HG02884 (cell line): ENCODE results near the gene TMEM141.
"Not testable (repeated sequence)": the region's sequence is repeated elsewhere in the genome, so short reads cannot be mapped to it uniquely, and the experiment has no call there.

Source experiments
- ATAC-seq: cut with Tn5 transposase; IDR thresholded peaks from one replicate; pipeline ENCODE4 v1.9.1; 2021; ENCODE audit warnings: mild to moderate bottlenecking, moderate library complexity; ENCODE audit not compliant: unreplicated experiment

The TMEM141 gene

GRCh38 chr9:136793086-136793946 lies 2.2 kb downstream of the TMEM141 start:
- ATAC-seq: no peak

- ATAC-seq: no peak
These were observed 3.3 kb downstream of the TMEM141 start for GRCh38 chr9:136794281-136794999.

GRCh38 chr9:136795000-136795348 lies 3.8 kb downstream of the TMEM141 start:
- ATAC-seq: no peak

GRCh38 chr9:136796238-136796774 lies 5.2 kb downstream of the TMEM141 start, which contains the start of gene CCDC183:
TSS of gene CCDC183 (plus strand) at chr9:136796338. CDS start at chr9:136796398, 60 bp downstream.
- no peak for ATAC-seq

GRCh38 chr9:136796775-136797347 lies 5.7 kb downstream of the TMEM141 start:
- ATAC-seq: not testable (repeated sequence)

- no peak for ATAC-seq
These were observed 7.5 kb downstream of the TMEM141 start for GRCh38 chr9:136798708-136799078.

GRCh38 chr9:136799079-136799853 lies 8.1 kb downstream of the TMEM141 start:
- no peak for ATAC-seq

- no peak for ATAC-seq
These were observed 8.9 kb downstream of the TMEM141 start for GRCh38 chr9:136799854-136800657.

GRCh38 chr9:136802321-136802720 lies 11.2 kb downstream of the TMEM141 start:
- ATAC-seq: no peak

GRCh38 chr9:136803009-136803550 lies 11.9 kb downstream of the TMEM141 start:
- not testable (repeated sequence) for ATAC-seq

- ATAC-seq: no peak
These were observed 12.7 kb downstream of the TMEM141 start for GRCh38 chr9:136803551-136804508.

- ATAC-seq: no peak
These were observed 13.5 kb downstream of the TMEM141 start for GRCh38 chr9:136804509-136805206.

GRCh38 chr9:136805207-136805740 lies 14.1 kb downstream of the TMEM141 start:
- ATAC-seq: no peak

GRCh38 chr9:136806067-136806466 lies 14.9 kb downstream of the TMEM141 start:
- ATAC-seq: no peak

- no peak for ATAC-seq
These were observed 15.6 kb downstream of the TMEM141 start for GRCh38 chr9:136806631-136807201.

GRCh38 chr9:136807281-136808074 lies 16.3 kb downstream of the TMEM141 start, which contains the start of gene RABL6:
TSS of gene RABL6 (plus strand) at chr9:136807948. CDS start at chr9:136808197, 249 bp downstream.
- ATAC-seq: peak; percentile 64
